ENCODE measurements around the gene SOS2.

SOS2 gene

DNA sequence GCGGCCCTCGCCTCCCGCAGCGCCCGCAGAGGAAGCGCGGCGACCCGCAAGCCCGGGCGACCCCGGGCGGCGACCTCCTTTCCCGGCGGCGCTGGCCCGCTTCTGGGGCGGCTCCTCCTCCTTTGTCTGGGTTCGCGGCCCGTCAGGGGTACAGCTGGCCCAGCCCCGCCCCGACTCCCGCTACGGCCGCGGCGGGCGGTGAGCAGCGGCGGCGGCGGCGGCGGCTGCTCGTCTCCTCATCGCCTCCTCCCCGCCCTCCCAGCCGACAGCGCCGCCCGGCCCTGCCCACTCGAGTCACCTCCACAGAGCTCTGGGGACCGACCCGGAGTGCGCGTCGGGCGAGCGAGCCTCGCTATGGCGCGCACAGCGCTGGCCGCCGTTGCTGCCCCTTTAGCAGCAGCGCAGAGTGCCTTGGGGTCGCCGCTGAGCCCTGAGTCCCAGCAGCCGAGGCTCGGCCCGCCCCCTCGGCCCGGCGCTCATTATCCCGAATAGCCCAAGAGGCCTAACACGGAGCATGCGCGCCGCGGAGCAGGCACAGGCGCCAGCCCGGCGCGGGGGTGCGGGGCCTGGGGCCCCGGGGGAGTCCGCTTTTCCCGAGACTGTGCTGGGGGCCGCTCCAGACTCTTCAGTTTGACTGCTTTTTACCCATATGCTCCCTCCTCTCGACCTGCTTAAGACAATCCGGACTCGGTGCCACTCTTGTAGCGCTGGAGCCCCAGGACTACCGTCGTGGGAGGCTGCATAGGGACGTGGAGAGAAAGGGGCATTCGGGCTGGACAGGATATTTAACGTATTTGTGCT is at the start of gene SOS2:
TSS of gene SOS2 (minus strand) at position 104 of the 801 bp plus-strand sequence. CDS start 295 bp downstream, outside the sequence.
- FAIRE-seq, result no peak

- no peak for FAIRE-seq
Observed at GRCh38 chr14:50272498-50272897, 41.1 kb upstream of the SOS2 start.

- no peak for FAIRE-seq
Observed at GRCh38 chr14:50270932-50271331, 39.6 kb upstream of the SOS2 start.

DNA sequence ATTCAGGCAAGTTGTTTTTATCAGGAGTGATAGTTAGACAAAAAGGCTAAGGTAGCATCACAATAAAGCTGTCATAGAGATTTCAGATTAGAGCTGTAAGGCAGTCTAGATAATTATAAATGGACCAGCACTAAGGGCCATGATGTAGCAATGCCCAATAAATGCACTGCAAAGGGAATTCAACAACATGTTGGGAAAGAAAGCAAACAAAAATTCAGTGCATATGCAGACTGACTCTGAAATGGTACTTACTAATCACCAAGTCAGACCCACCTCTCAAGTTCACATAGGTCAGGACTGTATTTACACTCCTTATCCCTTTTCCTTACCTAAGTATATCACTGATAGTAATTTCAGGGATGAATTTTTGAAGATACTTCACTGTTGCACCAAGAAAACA is 33.7 kb upstream of the SOS2 start:
- FAIRE-seq, result no peak

GRCh38 chr14:50263321-50263720 is 31.9 kb upstream of the SOS2 start:
- FAIRE-seq, result no peak

GRCh38 chr14:50262865-50263264 is 31.5 kb upstream of the SOS2 start:
- no peak for FAIRE-seq

DNA sequence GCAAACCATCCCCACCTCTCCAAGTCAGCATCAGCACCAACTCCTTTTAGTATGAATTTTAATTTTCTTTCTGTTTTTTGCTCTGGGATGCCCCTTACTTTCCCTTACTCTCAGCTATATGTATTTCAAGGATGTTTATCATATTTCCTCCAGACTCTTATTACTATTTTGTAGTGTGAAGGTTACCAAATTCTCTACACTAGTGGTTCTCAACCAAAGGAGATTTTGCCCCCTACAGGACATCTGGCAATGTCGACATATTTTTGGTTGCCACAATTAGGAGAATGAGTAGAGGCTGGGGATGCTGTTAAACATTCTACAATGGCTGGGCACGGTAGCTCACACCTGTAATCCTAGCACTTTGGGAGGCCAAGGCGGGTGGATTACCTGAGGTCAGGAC is 29.1 kb upstream of the SOS2 start:
- FAIRE-seq, result peak; percentile 71

- FAIRE-seq, result no peak
Observed at GRCh38 chr14:50260072-50260471, 28.7 kb upstream of the SOS2 start.

- no peak for FAIRE-seq
Observed at GRCh38 chr14:50257732-50258131, 26.4 kb upstream of the SOS2 start.

- no peak for FAIRE-seq
Observed at GRCh38 chr14:50254248-50254647, 22.9 kb upstream of the SOS2 start.

GRCh38 chr14:50249136-50249775 is 17.9 kb upstream of the SOS2 start:
- FAIRE-seq, result no peak

DNA sequence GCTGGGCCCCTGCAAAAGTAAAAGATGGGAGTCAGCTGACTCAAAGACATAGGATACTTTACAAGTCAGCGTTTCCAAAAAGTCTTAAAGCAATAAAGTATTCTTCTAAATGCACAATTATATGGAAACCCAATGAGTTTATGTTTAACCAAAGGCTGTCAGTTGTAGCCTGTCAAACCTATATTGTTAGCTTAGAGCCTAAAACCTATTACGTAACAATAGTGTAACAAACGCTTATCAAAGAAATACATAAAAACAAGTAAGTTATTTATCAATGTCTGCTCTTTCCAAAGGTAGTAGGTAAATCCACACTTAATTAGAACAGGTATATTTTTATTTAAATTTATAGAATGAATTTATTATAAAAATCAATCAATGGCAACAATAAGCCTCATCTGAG is 15.9 kb upstream of the SOS2 start:
- no peak for FAIRE-seq

DNA sequence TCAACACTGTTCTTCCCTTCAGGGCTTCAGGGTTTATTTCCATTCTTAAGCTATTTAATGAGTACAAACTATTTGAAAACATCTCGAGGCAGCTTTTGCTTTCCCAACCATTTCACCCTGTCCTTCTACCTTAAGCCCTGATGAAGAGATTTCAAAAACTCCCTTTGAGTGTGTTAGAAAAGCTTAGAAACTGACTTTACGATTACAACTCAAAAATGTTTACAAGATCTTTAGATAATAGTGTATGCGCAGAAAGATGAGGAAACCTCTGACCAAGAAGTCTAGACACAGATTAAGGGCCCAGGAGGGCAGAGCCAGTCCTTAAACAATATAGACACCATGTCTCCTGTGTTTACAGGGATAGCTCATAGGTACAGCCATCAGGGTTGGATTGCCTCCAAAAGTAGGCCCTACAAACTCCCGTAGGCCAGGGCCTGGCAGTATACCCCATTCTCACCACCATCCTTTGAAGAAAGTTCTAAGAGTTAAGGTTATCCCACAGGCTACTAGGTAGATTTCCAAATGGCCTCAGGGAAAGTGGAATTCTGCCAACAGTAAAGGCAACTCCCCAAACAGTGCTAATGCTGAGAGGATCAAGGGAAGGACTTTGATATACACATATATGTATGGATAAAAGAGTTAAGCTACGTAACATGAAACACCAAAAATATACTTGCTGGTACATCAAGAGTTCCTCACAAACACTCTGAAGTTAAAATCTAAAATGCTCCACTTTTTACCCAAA is 11.4 kb upstream of the SOS2 start:
- FAIRE-seq, result no peak

- FAIRE-seq, result no peak
Observed at GRCh38 chr14:50242096-50242495, 10.7 kb upstream of the SOS2 start.

DNA sequence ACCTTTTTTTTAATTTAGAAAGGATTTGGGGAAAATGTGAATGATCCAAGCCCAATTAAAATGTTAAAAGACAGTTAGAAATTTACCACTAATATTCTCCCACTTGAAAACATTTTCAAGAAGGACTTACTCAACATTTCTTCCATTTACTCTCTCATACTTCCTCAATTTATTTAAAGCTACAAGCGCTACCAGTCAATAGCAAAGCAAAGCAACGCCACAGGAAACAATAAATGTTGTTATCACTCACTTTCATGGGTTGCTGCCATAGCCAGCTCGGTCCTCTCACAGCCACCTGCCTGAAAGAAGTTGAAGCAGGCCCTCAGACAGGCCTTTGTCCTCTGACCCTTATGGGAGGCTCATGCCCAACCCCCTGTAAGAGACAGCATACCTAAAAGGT is 6.0 kb upstream of the SOS2 start:
- FAIRE-seq, result no peak

GRCh38 chr14:50233951-50234250 is 2.5 kb upstream of the SOS2 start:
- no peak for FAIRE-seq

DNA sequence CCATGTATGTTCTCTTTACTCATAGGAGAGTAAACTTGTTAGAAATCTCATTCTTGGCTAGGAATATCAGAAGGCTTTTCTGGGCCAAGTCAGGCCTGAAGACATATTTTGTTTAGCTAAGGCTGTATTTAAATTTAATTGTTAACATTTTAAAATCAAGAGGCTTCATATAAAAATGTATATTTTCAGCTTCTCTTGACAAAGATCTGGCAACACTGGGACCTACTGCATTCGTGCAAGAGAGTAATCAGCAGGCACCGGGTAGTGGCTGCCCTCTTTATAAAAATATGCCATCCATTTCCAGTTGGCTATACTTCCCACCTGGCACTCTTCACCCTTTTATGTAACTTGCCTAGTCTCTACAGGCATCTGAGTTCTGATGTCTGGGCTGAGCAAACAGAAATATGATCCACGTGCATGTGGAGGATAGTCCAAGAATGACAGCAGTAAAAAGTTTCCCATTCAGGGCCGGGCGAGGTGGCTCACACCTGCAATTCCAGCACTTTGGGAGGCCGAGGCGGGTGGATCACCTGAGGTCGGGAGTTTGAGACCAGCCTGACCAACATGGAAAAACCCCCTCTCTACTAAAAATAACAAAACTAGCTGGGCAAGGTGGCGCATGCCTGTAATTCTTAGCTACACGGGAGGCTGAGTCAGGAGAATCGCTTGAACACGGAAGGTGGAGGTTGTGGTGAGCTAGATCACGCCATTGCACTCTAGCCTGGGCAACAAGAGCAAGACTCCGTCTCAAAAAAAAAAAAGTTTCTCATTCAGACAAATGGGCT is 2.0 kb upstream of the SOS2 start:
- FAIRE-seq, result no peak

GRCh38 chr14:50232276-50232642 is 881 bp upstream of the SOS2 start:
- FAIRE-seq, result no peak

GRCh38 chr14:50230701-50231474 is 490 bp downstream of the SOS2 start:
- FAIRE-seq, result no peak

GRCh38 chr14:50230401-50230700 is 1.0 kb downstream of the SOS2 start:
- FAIRE-seq, result no peak

DNA sequence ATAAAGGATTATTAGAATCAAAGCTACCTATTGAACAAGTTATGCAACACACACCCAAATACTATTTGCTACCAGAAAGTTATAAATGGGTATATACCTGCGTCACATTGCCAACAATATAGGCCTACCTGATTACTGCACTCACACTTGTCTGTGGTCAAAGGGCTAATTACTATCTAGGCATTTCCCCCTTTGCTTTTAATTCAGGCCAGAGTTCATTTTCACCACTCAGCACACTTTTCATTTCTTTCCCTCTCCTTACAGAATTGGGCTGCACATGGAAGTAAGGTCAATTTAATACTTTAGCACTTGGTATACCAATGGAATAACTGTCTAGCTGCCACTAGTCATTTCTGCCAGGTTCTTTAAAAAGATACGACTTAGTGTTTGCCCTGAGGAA is 1.7 kb downstream of the SOS2 start:
- no peak for FAIRE-seq

DNA sequence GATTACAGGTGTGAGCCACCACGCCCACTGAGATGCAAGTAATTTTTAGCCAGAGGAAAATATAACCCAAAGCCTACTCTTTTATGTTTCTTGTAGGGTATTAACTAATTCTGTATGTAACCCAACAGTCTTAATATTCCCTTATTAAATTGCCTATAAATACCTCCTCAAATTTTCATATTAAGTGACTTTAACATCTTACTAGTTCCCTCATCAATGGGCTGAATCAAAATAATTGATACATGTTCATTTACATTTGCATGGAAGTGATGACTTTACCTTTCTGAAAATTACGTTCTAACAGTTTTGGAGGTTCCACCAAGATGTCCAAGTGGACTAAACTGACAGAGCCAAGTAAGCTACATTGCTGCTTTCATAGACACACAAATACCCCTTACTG is 3.1 kb downstream of the SOS2 start:
- FAIRE-seq, result no peak

GRCh38 chr14:50225974-50226297 is 5.4 kb downstream of the SOS2 start:
- no peak for FAIRE-seq
